ENCODE data around the gene PRPF39. TPM values are rescaled to one million over a fixed set of nuclear protein-coding genes. Genes with fewer than 3 reads are reported as not detected.
A peak's percentile ranks its signal among the peaks of the same experiment; 100 is the strongest.

PRPF39 gene
- total and polyA plus RNA-seq, 2 of the 13 experiments (the other 11 are each of a cell fraction or from before 2014, with no cell fraction given): 44.2 to 65.0 TPM

DNA sequence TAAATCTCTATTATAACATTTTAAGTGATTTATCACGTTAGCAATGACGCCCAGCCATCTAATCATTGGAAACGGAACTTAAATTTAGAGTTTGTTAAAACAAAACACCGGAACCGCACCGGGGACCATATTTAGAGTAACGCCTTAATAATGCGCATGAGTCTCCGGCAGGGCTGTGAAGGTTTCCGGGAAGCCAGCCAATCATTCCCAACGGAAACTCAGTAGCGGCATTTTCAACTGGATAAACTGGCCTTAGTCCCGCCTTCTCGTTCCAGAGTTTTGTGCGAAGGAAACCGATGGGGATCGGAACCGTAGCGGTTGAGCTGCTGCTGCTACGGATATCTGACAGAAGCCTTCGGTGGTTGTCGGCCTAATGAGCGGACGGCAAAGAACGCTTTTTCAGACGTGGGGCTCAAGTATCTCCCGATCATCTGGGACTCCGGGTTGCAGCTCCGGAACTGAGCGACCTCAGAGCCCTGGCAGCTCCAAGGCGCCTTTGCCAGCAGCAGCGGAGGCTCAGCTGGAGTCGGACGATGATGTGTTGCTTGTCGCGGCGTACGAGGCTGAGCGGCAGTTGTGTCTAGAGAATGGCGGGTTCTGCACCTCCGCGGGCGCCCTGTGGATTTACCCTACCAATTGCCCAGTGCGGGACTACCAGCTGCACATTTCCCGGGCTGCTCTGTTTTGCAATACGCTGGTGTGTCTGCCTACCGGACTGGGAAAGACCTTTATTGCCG is 51.9 kb downstream of the PRPF39 start, which contains the start of gene FANCM (continued):
- TF ChIP-seq ARNT2 (CRISPR knock-in tag; IDR thresholded peaks at IDR 0.05; ENCODE audit: low read depth) (peak; percentile 49; the same call in 1 of the 2 replicates), RCOR2 (CRISPR knock-in tag; IDR thresholded peaks at IDR 0.05) (no peak), ZNF329 (CRISPR knock-in tag; IDR thresholded peaks at IDR 0.05; ENCODE audit: low read depth) (peak; percentile 69; the same call in 1 of the 2 replicates), THAP11 (CRISPR knock-in tag; IDR thresholded peaks at IDR 0.05) (peak; percentile 93), ZNF3 (CRISPR knock-in tag; IDR thresholded peaks at IDR 0.05) (0 out of 2 replicates have a peak, but pooled peaks have one; percentile 37), DNMT1 (CRISPR knock-in tag; IDR thresholded peaks at IDR 0.05) (no peak), PHF8 (CRISPR knock-in tag; IDR thresholded peaks at IDR 0.05) (peak; percentile 75), HNF4G (IDR thresholded peaks at IDR 0.05; ENCODE audit: borderline replicate concordance, low read depth, low read length) (no peak), HNF4G (CRISPR knock-in tag; IDR thresholded peaks at IDR 0.05; ENCODE audit: borderline replicate concordance, low read depth) (no peak), MEIS1 (CRISPR knock-in tag; IDR thresholded peaks at IDR 0.05; ENCODE audit: borderline replicate concordance) (no peak), ZNF841 (CRISPR knock-in tag; IDR thresholded peaks at IDR 0.05; ENCODE audit: borderline replicate concordance) (no peak), HCFC1 (IDR thresholded peaks at IDR 0.05; ENCODE audit: low read depth, low read length) (peak; percentile 62; the same call in 1 of the 2 replicates), ZNF678 (CRISPR knock-in tag; IDR thresholded peaks at IDR 0.05) (no peak), RFX5 (IDR thresholded peaks at IDR 0.05; ENCODE audit: low read depth, low read length) (no peak), SIX4 (CRISPR knock-in tag; IDR thresholded peaks at IDR 0.05) (no peak), GABPB1 (CRISPR knock-in tag; IDR thresholded peaks at IDR 0.05) (peak; percentile 95), ZBTB1 (CRISPR knock-in tag; IDR thresholded peaks at IDR 0.05; ENCODE audit: borderline replicate concordance) (no peak), NFATC3 (CRISPR knock-in tag; IDR thresholded peaks at IDR 0.05) (no peak), ZFY (CRISPR knock-in tag; IDR thresholded peaks at IDR 0.05) (peak; percentile 46; the same call in 1 of the 2 replicates), ZNF333 (CRISPR knock-in tag; IDR thresholded peaks at IDR 0.05; ENCODE audit: borderline replicate concordance) (no peak), ZBTB38 (CRISPR knock-in tag; IDR thresholded peaks at IDR 0.05) (no peak), KLF15 (CRISPR knock-in tag; IDR thresholded peaks at IDR 0.05; ENCODE audit: borderline replicate concordance) (no peak), ZNF747 (CRISPR knock-in tag; IDR thresholded peaks at IDR 0.05; ENCODE audit: borderline replicate concordance) (0 out of 2 replicates have a peak, but pooled peaks have one; percentile 17), ZNF772 (CRISPR knock-in tag; IDR thresholded peaks at IDR 0.05) (0 out of 2 replicates have a peak, but pooled peaks have one; percentile 33), ISL2 (CRISPR knock-in tag; IDR thresholded peaks at IDR 0.05) (0 out of 2 replicates have a peak, but pooled peaks have one; percentile 36), TOPORS (CRISPR knock-in tag; IDR thresholded peaks at IDR 0.05) (no peak), CCAR2 (optimal IDR thresholded peaks at IDR 0.05; ENCODE audit: low read depth, low read length) (no peak)
- TF ChIP-seq, protein P1, sequence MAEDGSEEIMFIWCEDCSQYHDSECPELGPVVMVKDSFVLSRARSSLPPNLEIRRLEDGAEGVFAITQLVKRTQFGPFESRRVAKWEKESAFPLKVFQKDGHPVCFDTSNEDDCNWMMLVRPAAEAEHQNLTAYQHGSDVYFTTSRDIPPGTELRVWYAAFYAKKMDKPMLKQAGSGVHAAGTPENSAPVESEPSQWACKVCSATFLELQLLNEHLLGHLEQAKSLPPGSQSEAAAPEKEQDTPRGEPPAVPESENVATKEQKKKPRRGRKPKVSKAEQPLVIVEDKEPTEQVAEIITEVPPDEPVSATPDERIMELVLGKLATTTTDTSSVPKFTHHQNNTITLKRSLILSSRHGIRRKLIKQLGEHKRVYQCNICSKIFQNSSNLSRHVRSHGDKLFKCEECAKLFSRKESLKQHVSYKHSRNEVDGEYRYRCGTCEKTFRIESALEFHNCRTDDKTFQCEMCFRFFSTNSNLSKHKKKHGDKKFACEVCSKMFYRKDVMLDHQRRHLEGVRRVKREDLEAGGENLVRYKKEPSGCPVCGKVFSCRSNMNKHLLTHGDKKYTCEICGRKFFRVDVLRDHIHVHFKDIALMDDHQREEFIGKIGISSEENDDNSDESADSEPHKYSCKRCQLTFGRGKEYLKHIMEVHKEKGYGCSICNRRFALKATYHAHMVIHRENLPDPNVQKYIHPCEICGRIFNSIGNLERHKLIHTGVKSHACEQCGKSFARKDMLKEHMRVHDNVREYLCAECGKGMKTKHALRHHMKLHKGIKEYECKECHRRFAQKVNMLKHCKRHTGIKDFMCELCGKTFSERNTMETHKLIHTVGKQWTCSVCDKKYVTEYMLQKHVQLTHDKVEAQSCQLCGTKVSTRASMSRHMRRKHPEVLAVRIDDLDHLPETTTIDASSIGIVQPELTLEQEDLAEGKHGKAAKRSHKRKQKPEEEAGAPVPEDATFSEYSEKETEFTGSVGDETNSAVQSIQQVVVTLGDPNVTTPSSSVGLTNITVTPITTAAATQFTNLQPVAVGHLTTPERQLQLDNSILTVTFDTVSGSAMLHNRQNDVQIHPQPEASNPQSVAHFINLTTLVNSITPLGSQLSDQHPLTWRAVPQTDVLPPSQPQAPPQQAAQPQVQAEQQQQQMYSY (CRISPR knock-in tag; IDR thresholded peaks at IDR 0.05): no peak
- TF ChIP-seq, protein P2, sequence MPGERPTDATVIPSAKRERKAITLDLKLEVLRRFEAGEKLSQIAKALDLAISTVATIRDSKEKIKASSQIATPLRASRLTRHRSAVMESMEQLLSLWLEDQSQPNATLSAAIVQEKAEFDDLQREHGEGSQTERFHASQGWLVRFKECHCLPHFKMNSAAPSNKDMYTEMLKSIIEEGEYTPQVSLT (CRISPR knock-in tag; IDR thresholded peaks at IDR 0.05; ENCODE audit: borderline replicate concordance, low read depth): 0 out of 2 replicates have a peak, but pooled peaks have one; percentile 41

All from HepG2 (cell line).